HFF-Myc (cell line): ENCODE measurements around the gene KIF26A.

ENCODE experiments used
- DNase-seq: peaks from one replicate; pipeline ENCODE4 v3.0.0-alpha.2; 2011; ENCODE audit warnings: low read depth; ENCODE audit errors: extremely low read depth
- H3K4me3 ChIP-seq: replicated peaks from 2 replicates; pipeline ENCODE4 v1.5.1; 2011; ENCODE audit warnings: low read depth, mild to moderate bottlenecking, control low read depth, low read length
- CTCF ChIP-seq: IDR thresholded peaks from 2 replicates; pipeline ENCODE4 v1.5.1; 2012; ENCODE audit warnings: mild to moderate bottlenecking, low read depth, low read length, control low read depth; ENCODE audit errors: missing control alignments

The KIF26A gene

GRCh38 chr14:104101651-104102281, 36.6 kb upstream of the KIF26A start:
- H3K4me3 ChIP-seq = no peak overlapping the region
- no peak for DNase-seq
- no peak for TF ChIP-seq CTCF

- no peak overlapping the region for H3K4me3 ChIP-seq
- DNase-seq = no peak
- TF ChIP-seq CTCF = no peak
These were observed 36.0 kb upstream of the KIF26A start for GRCh38 chr14:104102282-104102914.

- no peak for TF ChIP-seq CTCF
- H3K4me3 ChIP-seq = no peak overlapping the region
- no peak for DNase-seq
These were observed 35.3 kb upstream of the KIF26A start for GRCh38 chr14:104103061-104103445.

- no peak for TF ChIP-seq CTCF
- no peak for DNase-seq
- H3K4me3 ChIP-seq = no peak overlapping the region
These were observed 34.8 kb upstream of the KIF26A start for GRCh38 chr14:104103446-104104075.

GRCh38 chr14:104104076-104104901, 34.1 kb upstream of the KIF26A start:
- no peak for TF ChIP-seq CTCF
- DNase-seq = no peak

GRCh38 chr14:104105071-104105821, 33.1 kb upstream of the KIF26A start:
- DNase-seq = no peak
- no peak overlapping the region for H3K4me3 ChIP-seq
- no peak for TF ChIP-seq CTCF

More at GRCh38 chr14:104104076-104104901, 34.1 kb upstream of the KIF26A start:
- H3K4me3 ChIP-seq = no peak overlapping the region
